ENCODE measurements around the gene OSBPL2.

OSBPL2 gene

DNA sequence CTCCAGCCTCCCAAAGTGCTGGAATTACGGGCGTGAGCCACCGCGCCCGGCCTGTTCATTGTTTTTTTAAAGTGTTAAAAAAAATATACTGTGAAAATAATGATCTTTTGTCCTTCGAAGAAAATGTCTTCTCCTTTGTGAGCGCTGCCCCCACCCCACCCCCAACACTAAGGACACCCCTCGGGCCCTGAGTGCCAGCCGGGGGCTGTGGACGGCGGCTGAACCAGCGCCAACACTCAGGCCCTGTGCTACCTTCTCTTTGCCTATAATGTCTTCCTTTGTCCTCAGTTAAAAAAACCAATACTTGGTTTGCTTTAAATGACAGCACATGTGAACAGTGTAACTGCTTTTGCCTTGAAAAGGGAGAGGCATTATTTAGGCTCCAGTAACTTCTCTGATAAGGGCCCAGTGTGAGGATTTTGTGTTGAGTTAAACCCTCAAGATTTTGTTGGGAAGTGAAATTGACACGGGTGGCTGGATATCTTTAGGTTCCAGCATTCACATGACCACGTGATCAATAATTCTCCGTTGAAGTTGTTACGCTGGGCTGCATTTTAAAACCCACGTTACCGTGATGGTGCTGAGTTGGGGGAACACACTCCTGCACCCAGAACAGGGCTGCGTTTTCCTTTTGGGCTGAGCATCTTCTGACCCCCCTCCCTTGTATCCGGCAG is 54.9 kb downstream of the OSBPL2 start:
- Mint-ChIP-seq H3K4me1 (ENCODE audit: low read depth) (peaks cover 4% of the 10 kb centered on the region), H3K36me3 (ENCODE audit: low read depth) (peaks cover 41% of the 10 kb centered on the region), H3K27ac (no peak overlapping the region), H3K9me3 (no peaks in the 10 kb centered on the region), H3K4me3 (no peak overlapping the region), H3K27me3 (no peaks in the 10 kb centered on the region)
- DNase-seq, result no peak

DNA sequence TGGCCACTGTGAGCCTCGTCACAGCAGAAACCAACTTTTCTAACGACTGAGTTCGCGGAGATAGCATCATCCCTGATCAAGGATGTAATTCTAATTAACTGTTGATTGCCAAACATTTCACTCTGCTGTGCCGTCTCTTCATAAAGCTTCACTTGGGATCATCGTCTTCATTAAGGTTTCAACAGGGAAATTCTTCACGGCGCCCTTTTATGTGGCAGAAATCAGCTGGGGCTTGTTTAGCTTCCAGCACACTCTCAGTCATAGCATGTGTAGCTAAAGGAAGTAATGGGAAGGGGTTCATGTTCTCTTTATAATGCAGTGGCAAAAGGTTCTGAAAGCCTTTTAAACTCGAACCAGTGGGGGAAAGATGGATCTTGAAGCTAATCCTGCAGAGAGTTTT is 55.6 kb downstream of the OSBPL2 start:
- H3K4me1 Mint-ChIP-seq (ENCODE audit: low read depth), result peaks cover 4% of the 10 kb centered on the region
- H3K27me3 Mint-ChIP-seq, result no peaks in the 10 kb centered on the region
- no peak overlapping the region for H3K4me3 Mint-ChIP-seq
- no peak for DNase-seq
- peaks cover 41% of the 10 kb centered on the region for H3K36me3 Mint-ChIP-seq (ENCODE audit: low read depth)
- H3K27ac Mint-ChIP-seq, result no peak overlapping the region
- H3K9me3 Mint-ChIP-seq, result no peaks in the 10 kb centered on the region

DNA sequence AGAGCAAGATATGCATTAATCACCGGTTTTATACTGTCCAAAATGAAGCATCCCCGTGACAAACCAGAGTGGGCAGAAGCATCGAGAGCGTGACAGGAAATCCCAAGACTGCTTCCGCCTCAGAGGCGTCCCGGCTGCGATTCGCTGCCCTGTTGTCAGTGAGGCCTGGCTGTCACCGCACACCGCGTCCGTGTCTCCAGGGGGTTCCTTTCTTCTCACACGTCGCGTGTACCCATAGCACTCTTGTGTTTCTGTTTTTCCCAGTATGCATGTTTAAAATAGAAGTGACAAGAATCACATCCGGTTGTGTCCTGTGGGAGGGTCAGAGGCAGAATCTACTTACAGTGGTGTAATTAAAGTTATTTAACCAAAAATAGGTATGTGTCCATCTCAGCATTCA is 56.2 kb downstream of the OSBPL2 start:
- Mint-ChIP-seq H3K36me3 (ENCODE audit: low read depth) (peaks cover 41% of the 10 kb centered on the region), H3K27ac (no peak overlapping the region)

DNA sequence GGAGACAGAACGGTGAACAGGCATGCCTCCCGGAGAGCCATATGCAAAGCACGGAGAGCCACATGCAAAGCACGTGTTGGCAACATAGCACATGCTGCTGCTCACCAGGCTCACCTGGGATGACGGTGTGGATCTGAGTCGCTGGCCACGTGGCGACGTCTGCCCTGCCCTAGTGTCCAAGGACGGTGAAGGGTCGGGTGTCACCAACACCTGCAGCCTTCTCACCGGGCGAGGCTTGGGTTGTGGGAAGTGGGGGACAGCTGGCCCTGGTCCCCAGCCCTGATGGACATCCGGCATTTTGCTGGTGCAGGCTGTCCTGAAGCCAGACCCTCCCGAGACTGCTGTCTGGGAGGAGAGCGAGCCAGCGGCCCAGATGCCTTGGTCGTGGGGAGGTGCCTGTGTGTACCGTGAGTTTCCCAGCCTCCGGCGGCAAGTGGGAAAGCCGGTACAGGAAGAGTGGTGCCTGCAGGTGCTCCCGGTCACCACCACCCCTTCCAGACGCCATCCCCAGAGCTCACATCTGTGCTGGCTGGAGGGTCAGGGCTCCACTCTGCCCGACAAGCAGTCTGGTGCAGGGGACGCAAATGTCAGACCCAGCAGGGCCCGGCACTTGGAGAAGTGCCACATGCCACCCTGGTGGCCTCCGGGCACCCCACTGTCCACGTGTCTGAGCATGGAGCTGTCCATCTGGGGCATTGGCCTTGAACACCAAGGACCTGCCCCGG is 58.6 kb downstream of the OSBPL2 start:
- no peak overlapping the region for H3K27ac Mint-ChIP-seq
- H3K4me1 Mint-ChIP-seq (ENCODE audit: low read depth), result peaks cover 14% of the 10 kb centered on the region
- no peak overlapping the region for H3K4me3 Mint-ChIP-seq
- peaks cover 33% of the 10 kb centered on the region for H3K36me3 Mint-ChIP-seq (ENCODE audit: low read depth)
- DNase-seq, result no peak
- H3K27me3 Mint-ChIP-seq, result no peaks in the 10 kb centered on the region
- no peaks in the 10 kb centered on the region for H3K9me3 Mint-ChIP-seq

More for the DNA sequence above, 56.2 kb downstream of the OSBPL2 start:
- H3K9me3 Mint-ChIP-seq, result no peaks in the 10 kb centered on the region
- H3K27me3 Mint-ChIP-seq, result no peaks in the 10 kb centered on the region
- no peak overlapping the region for H3K4me3 Mint-ChIP-seq
- no peak for DNase-seq
- peaks cover 4% of the 10 kb centered on the region for H3K4me1 Mint-ChIP-seq (ENCODE audit: low read depth)

DNA sequence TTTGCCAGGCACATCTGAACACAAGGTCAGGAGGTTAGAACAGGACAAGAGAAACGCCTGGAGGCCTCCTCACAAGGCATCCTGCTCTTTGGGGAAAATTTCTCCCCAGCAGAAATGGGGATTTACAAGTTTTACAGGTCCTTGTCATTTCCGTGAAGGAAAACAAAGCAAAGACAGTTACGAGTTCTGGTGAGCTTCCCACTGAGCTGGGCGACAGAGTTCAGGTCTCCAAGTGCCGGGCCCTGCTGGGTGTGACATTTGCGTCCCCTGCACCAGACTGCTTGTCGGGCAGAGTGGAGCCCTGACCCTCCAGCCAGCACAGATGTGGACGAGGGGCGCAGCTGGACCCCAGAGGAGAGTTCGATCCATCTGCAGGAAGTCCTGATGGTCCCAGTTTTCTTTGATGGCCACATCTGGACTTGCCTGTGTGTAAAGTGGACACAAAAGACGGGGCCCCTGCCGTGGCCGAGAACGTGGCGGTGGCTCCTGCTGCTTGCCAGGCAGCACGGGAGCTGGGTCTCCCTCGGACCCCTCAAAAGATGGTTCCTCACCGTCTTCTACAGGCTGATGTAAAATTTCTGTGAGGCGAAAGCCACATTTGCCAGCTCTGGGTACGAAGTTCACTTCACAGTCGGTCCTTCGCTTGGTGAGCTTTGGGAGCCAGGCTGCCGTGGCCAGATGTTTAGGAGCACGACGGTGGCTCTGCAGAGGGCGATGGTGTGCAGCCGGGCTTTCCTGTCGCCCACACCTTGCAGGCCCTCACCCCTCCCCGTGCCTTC is 59.3 kb downstream of the OSBPL2 start:
- Mint-ChIP-seq H3K9me3 (no peaks in the 10 kb centered on the region), H3K4me3 (no peak overlapping the region), H3K27me3 (no peaks in the 10 kb centered on the region), H3K27ac (no peak overlapping the region), H3K36me3 (ENCODE audit: low read depth) (peaks cover 27% of the 10 kb centered on the region), H3K4me1 (ENCODE audit: low read depth) (peaks cover 11% of the 10 kb centered on the region)
- DNase-seq, result no peak

DNA sequence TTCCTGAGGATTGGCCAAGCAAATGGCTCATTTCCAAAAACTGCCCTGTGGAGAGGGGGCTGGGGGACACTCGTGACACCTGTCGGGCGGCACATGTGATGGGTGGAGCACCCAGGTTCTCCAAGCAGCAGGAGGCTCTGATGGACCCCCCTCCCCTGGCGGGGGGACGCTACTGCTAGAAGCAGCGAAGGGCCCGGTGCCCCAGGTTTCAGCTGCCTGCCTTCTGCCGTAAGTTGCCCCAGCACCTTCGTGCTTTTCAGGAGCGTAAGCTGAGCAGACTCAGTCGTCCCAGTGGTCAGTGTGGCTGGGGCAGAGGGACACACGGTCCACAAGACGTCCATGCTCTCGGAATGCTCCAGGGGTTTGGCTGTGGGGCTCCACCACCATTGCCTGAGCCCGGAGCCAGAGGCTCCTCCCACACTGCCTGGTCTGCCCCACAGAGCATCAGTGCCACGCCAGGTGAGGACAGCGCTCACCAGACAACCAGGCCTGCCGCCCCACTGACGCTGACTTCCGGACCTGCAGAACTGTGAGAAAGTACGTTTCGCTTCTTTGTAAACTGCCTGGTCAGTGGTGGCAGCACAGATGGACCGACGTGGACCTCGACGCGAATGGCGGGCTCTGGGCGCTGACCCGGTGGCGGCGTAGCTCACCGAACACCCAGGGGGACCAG is 60.4 kb downstream of the OSBPL2 start:
- Mint-ChIP-seq H3K36me3 (ENCODE audit: low read depth) (peaks cover 27% of the 10 kb centered on the region), H3K4me3 (no peak overlapping the region), H3K4me1 (ENCODE audit: low read depth) (peaks cover 11% of the 10 kb centered on the region), H3K27ac (no peak overlapping the region), H3K9me3 (no peaks in the 10 kb centered on the region), H3K27me3 (no peaks in the 10 kb centered on the region)
- no peak for DNase-seq

DNA sequence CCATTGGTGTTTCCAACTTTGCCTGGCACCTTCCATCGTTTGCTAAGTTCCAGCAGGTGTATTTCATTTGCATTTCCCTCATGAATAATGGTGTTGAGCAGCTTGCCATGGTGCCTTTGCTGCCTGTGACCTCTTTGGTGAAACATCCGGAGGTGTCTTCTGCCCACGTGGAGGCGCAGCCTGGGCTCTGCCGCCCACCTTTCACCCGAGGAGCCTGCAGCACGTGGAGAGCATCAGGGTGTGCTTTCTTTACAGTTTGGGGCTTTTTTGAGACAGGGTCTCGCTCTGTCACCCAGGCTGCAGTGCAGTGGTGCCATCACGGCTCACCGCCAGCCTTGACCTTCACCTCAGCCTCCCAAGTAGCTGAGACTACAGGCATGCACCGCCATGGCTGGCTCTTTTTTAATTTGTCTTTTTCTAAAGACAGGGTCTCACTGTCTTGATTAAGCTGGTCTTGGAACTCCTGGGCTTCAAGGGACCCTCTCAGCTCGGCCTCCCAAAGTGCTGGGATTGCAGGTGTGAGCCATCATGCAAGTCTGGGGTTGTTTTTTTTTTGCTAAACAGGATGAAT is 61.4 kb downstream of the OSBPL2 start:
- Mint-ChIP-seq H3K9me3 (no peaks in the 10 kb centered on the region), H3K36me3 (ENCODE audit: low read depth) (peaks cover 29% of the 10 kb centered on the region), H3K4me3 (no peak overlapping the region), H3K4me1 (ENCODE audit: low read depth) (peaks cover 20% of the 10 kb centered on the region), H3K27me3 (no peaks in the 10 kb centered on the region), H3K27ac (no peak overlapping the region)
- no peak for DNase-seq

DNA sequence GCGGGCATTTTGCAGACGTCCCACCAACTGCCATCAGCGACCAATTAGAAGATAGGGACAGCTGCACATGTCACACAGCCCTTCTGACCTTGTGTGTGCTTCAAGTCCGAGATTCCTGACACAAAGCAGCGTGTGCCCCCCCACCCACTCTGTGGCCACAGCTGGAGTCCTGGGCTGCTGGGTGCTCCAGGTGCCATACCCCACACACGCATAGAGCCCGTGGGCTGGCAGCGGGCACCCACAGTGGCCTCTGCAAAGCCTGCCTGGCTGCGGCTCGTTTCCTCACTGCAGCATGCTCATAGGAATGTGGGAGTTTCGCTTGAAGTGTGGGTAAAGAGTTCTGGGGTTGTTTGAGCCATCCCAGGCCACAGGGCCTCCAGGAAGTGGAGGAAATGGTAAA is 62.0 kb downstream of the OSBPL2 start:
- no peaks in the 10 kb centered on the region for H3K9me3 Mint-ChIP-seq
- H3K27ac Mint-ChIP-seq, result no peak overlapping the region
- H3K4me1 Mint-ChIP-seq (ENCODE audit: low read depth), result peaks cover 26% of the 10 kb centered on the region
- no peaks in the 10 kb centered on the region for H3K27me3 Mint-ChIP-seq
- no peak overlapping the region for H3K4me3 Mint-ChIP-seq
- DNase-seq, result no peak
- peaks cover 29% of the 10 kb centered on the region for H3K36me3 Mint-ChIP-seq (ENCODE audit: low read depth)

DNA sequence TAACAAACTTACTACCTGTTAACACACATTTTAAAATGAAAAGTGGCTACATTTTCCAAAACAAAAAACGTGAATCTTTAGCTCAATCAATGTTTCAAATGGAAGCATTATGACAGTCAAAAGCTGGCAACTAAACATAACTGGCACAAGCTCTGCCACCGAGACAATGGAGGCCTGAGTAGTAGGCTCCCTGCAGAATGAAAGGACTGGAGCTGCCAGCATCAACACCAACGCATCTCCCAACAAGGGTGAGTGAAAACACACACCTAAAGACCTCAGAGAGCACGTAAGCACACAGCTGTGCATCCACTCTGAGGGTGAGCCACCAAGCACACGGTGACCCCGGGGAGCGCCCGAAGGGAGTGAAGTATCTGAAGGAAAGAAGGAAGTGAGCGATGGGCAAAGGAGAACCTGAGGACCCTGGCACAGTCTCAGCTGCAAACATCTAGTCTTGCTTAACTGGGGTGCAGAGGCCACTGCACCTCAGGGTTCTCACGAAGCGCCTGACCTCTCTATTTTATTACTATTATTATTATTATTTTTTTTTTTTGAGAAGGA is 62.9 kb downstream of the OSBPL2 start:
- no peak for DNase-seq
- Mint-ChIP-seq H3K27me3 (no peaks in the 10 kb centered on the region), H3K27ac (peak overlapping the region; percentile 42), H3K9me3 (no peaks in the 10 kb centered on the region), H3K4me1 (ENCODE audit: low read depth) (peaks cover 35% of the 10 kb centered on the region), H3K4me3 (no peak overlapping the region), H3K36me3 (ENCODE audit: low read depth) (peaks cover 29% of the 10 kb centered on the region)

DNA sequence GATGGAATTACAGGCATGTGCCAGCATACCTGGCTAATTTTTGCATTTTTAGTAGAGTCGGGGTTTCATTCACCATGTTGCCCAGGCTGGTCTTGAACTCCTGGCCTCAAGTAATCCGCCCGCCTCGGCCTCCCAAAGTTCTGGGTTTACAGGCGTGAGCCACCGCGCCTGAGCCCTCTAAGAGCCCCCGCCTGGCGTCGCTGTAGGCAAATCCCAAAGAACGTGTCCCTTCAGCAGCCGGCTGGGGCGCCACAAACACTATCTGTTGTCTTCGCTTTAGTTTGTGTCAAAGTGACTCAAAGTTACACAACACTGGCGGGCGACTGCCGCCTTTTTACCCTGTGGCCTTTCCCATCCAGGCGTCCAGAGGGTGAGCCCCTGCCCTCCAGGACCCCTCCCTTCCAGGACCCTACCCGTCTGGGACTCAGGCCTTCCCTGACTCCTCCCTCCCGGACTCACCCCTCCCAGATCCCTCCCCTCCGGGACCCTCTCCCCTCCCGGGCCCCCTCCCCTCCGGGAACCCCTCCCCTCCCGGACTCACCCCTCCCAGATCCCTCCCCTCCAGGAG is 63.5 kb downstream of the OSBPL2 start:
- peak; percentile 91 for DNase-seq
- Mint-ChIP-seq H3K4me3 (peak overlapping the region; percentile 84), H3K36me3 (ENCODE audit: low read depth) (peaks cover 35% of the 10 kb centered on the region), H3K4me1 (ENCODE audit: low read depth) (peaks cover 35% of the 10 kb centered on the region), H3K27ac (peak overlapping the region; percentile 98), H3K9me3 (no peaks in the 10 kb centered on the region), H3K27me3 (no peaks in the 10 kb centered on the region)

DNA sequence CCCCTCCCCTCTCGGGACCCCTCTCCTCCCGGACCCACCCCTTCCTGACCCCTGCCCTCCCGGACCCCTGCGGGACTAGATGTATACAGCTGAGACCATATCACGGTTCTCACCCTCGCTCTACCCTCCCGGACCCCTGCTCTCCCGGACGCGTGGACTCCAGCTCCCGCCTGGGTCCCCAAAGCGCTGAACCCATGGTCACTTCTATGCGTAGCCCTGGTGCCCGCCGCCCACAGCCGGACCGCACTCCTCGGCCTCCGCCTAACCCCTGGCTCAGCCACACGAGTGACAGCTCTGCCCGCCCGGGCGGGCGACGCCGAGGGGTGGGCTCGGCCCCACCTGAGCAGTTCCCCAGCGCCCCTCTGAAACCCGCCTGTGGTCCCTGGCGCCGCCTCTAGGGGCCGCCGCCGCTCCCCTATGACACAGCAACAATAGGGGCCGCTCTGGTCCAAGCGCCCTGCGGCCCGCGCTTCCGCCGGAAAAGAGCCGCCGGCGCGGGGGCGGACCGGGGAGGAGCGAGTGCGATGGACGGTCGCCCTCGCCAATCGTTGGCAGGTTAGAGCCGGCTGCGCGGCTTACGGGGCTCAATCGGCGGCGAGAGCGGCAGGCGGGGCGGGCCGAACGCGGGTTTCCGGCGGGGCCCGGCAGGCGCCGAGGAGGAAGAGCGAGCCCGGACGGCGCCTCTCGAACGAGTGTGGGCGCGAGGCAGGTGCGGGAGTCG is 64.2 kb downstream of the OSBPL2 start, which contains the start of gene ADRM1:
TSS of gene ADRM1 (plus strand) at position 657 of the 721 bp plus-strand sequence. CDS start 572 bp downstream, outside the sequence.
- DNase-seq, result peak; percentile 99
- Mint-ChIP-seq H3K4me3 (peak within 1 kb of the TSS; percentile 95), H3K9me3 (no peaks in the 10 kb centered on the region), H3K27ac (peak within 1 kb of the TSS; percentile 98), H3K36me3 (ENCODE audit: low read depth) (peaks cover 42% of the 10 kb centered on the region), H3K27me3 (no peaks in the 10 kb centered on the region), H3K4me1 (ENCODE audit: low read depth) (peaks cover 35% of the 10 kb centered on the region)

DNA sequence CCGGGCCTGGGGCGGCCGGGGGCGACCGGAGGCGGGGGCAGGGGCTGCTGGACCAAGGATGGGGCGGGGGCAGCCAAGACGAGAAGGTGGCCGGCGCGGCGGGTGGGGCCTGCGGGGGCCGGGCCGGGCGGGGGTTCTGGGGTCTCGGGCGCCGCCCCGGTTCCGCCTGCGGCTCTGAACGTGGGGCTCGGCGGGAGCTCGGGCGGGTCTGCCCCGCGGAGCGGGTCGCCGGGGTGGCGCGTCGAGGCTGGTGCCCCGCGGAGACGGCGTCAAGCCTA is 64.7 kb downstream of the OSBPL2 start:
- H3K4me3 Mint-ChIP-seq, result peak overlapping the region; percentile 95
- peaks cover 35% of the 10 kb centered on the region for H3K4me1 Mint-ChIP-seq (ENCODE audit: low read depth)
- H3K9me3 Mint-ChIP-seq, result no peaks in the 10 kb centered on the region
- peak overlapping the region; percentile 98 for H3K27ac Mint-ChIP-seq
- no peak for DNase-seq
- H3K27me3 Mint-ChIP-seq, result no peaks in the 10 kb centered on the region
- H3K36me3 Mint-ChIP-seq (ENCODE audit: low read depth), result peaks cover 47% of the 10 kb centered on the region
